ENCODE data around the gene PAX9.

DNA sequence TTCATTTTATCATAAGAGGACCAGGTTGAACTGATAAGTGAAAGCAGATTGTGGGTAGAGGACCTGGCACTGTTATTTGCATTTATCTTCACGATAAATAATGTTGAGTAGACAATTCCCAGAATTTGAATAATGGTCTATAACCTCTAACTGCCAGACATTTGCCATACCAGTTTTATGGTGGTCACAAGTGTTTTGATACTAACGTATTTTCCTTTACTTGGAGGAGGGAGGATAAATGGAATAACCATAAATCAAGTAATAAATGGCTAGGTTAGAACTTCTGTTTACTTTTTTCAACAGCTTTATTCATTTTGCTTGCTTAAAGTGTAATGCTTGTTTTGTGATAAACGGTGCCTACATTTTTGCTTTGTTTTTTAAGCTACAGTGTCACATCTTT is 9.5 kb downstream of the PAX9 start:
- TF ChIP-seq, protein P1, sequence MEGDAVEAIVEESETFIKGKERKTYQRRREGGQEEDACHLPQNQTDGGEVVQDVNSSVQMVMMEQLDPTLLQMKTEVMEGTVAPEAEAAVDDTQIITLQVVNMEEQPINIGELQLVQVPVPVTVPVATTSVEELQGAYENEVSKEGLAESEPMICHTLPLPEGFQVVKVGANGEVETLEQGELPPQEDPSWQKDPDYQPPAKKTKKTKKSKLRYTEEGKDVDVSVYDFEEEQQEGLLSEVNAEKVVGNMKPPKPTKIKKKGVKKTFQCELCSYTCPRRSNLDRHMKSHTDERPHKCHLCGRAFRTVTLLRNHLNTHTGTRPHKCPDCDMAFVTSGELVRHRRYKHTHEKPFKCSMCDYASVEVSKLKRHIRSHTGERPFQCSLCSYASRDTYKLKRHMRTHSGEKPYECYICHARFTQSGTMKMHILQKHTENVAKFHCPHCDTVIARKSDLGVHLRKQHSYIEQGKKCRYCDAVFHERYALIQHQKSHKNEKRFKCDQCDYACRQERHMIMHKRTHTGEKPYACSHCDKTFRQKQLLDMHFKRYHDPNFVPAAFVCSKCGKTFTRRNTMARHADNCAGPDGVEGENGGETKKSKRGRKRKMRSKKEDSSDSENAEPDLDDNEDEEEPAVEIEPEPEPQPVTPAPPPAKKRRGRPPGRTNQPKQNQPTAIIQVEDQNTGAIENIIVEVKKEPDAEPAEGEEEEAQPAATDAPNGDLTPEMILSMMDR (IDR thresholded peaks at IDR 0.05 in 8 of 11, conservative IDR thresholded peaks at IDR 0.05 in 3 of 11): no peak
- no peak for TF ChIP-seq POLR2AphosphoS5 (IDR thresholded peaks at IDR 0.05)
- TF ChIP-seq POLR2A (IDR thresholded peaks at IDR 0.05): no peak

Measured in spleen (tissue), 7 donors.